Measurements from ENCODE around the gene NMRK1. TPM values are rescaled to one million over a fixed set of nuclear protein-coding genes. Genes with fewer than 3 reads are reported as not detected.

The NMRK1 gene
- total RNA-seq, 1 donor from 2014 or later, result 38.5 TPM

- no peaks in the 10 kb centered on the region for H3K36me3 ChIP-seq
- no peak overlapping the region for H3K27ac ChIP-seq
- no peak for DNase-seq
- no peaks in the 10 kb centered on the region for H3K9me3 ChIP-seq
- intact Hi-C loops (cut with DNase I), result no loop called here
- H3K4me1 ChIP-seq, result no peaks in the 10 kb centered on the region
- ATAC-seq, result no peak
- TF ChIP-seq CTCF (IDR thresholded peaks at IDR 0.05), result no peak
- no peaks in the 10 kb centered on the region for H3K27me3 ChIP-seq (ENCODE audit: low read depth)
- H3K4me3 ChIP-seq, result no peak overlapping the region
These were observed 40.4 kb downstream of the NMRK1 start for GRCh38 chr9:75047506-75047905.

GRCh38 chr9:75046725-75047345 lies 41.1 kb downstream of the NMRK1 start:
- intact Hi-C loops (cut with DNase I), result no loop called here

GRCh38 chr9:75041041-75041440 lies 46.9 kb downstream of the NMRK1 start:
- DNase-seq, result no peak
- no peaks in the 10 kb centered on the region for H3K4me1 ChIP-seq
- H3K4me3 ChIP-seq, result no peak overlapping the region
- H3K27ac ChIP-seq, result no peak overlapping the region
- H3K9me3 ChIP-seq, result no peaks in the 10 kb centered on the region
- no peaks in the 10 kb centered on the region for H3K27me3 ChIP-seq (ENCODE audit: low read depth)
- no peak for TF ChIP-seq CTCF (IDR thresholded peaks at IDR 0.05)
- no peak for ATAC-seq
- intact Hi-C loops (cut with DNase I), result no loop called here
- no peaks in the 10 kb centered on the region for H3K36me3 ChIP-seq

More at GRCh38 chr9:75046725-75047345, 41.1 kb downstream of the NMRK1 start:
- Histone ChIP-seq H3K9me3 (no peaks in the 10 kb centered on the region), H3K27me3 (ENCODE audit: low read depth) (no peaks in the 10 kb centered on the region), H3K4me3 (no peak overlapping the region), H3K4me1 (no peaks in the 10 kb centered on the region), H3K36me3 (no peaks in the 10 kb centered on the region), H3K27ac (no peak overlapping the region)
- TF ChIP-seq CTCF (IDR thresholded peaks at IDR 0.05), result no peak
- DNase-seq, result no peak
- no peak for ATAC-seq

- intact Hi-C loops (cut with DNase I), result no loop called here
- DNase-seq (no peak), ATAC-seq (no peak)
- Histone ChIP-seq H3K27ac (no peak overlapping the region), H3K36me3 (no peaks in the 10 kb centered on the region), H3K9me3 (no peaks in the 10 kb centered on the region), H3K4me3 (no peak overlapping the region), H3K4me1 (no peaks in the 10 kb centered on the region), H3K27me3 (ENCODE audit: low read depth) (no peaks in the 10 kb centered on the region)
- no peak for TF ChIP-seq CTCF (IDR thresholded peaks at IDR 0.05)
These were observed 48.2 kb downstream of the NMRK1 start for GRCh38 chr9:75039801-75040200.

GRCh38 chr9:75039009-75039408 lies 48.9 kb downstream of the NMRK1 start:
- no peak for DNase-seq
- no peaks in the 10 kb centered on the region for H3K27me3 ChIP-seq (ENCODE audit: low read depth)
- ATAC-seq, result no peak
- no peaks in the 10 kb centered on the region for H3K36me3 ChIP-seq
- no peaks in the 10 kb centered on the region for H3K9me3 ChIP-seq
- intact Hi-C loops (cut with DNase I), result no loop called here
- no peak overlapping the region for H3K4me3 ChIP-seq
- H3K27ac ChIP-seq, result no peak overlapping the region
- no peaks in the 10 kb centered on the region for H3K4me1 ChIP-seq
- no peak for TF ChIP-seq CTCF (IDR thresholded peaks at IDR 0.05)
